GM10847 (cell line): ENCODE data around the gene OSBPL6.

Experiments used
- POLR2A ChIP-seq: IDR thresholded peaks from 2 replicates; pipeline ENCODE4 v1.6.1; 2011; ENCODE audit not compliant: insufficient read length; ENCODE audit errors: extremely low read depth

The OSBPL6 gene

DNA sequence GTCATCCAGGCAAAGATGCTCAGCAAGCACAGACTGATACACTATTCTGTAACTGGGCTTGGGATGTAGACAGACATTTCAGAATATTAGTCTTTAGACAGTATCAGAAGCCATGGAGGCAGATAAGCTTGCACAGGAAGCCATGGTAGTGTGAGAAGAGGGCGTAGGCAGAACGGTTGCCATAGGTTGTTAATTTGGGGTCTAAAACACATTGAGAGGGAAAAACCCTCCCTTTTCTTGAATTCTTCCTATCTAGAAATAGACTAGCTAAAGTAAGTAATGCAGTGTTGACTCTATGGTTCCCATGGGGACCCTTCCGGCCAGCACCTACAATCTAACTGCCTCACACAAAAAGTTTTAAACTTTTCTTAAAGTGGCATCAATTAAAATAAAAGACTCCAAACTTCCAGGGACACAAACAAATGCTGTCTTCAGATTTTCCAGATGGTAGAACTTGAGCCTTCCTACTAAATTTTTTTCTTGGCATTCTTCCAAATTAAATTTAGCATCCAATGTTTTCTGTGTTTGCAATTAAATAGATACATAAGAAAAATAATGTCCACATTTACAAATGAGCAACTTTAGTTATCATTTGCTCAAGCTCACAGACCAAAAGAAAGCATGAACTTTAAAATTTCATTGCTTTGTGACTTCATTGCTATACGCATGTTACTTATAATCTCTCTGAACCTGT lies 254.8 kb downstream of the OSBPL6 start:
- no peak for TF ChIP-seq POLR2A

DNA sequence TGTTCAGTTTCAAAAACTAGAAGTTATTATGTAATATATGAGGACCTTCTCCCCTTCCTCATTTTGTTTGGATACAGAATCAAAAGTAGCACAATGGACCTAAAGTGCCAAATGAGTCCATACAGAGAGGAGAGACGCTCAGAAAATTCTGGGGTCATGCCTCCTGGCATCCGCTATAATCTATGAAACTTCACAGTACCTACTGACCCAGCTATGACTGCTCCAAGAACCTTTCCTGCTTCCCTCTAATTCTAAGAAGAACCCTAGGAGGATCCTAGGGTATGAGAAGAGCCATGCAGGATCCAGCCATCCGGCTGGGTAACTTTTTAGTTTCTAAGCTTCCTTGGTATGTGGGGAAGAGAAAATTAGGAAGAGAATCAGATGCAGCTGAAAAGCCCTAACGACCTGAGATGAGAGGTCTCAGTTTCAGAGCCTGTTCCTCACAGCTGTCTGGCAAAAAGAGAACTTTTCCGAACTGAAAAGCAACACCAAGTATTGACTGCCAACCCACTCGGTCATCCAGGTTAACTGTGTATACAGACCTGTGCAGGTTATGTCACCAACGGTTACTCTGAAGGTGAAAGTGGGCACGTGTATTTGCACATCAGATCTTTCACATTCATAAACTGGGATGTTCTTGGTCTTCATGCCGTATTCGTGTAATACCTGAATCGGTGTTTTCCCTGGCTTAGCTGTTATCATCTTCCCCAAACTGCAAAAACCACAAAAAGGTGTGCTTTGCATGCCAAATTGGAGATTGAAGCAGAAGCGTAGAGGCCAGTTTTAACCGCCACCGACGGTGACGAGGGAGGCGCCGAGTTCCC lies 255.6 kb downstream of the OSBPL6 start:
- no peak for TF ChIP-seq POLR2A

DNA sequence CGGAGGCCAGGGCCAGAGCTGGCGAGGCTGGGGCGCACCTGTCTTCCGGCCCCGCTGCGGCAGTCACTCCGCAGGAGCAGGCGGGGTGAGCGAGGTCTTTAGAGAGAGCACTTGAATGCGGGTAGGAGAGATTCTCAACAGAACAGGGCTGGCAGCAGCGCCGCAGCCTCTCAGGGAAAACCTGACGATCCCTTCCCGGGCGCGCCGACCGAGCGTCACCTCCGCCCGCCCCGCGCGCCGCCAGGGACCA lies 256.1 kb downstream of the OSBPL6 start:
- no peak for TF ChIP-seq POLR2A

- TF ChIP-seq POLR2A, result peak; percentile 79
These were observed 256.6 kb downstream of the OSBPL6 start, which contains the start of the genes PJVK and PRKRA for GRCh38 chr2:178450774-178451525. Gene PJVK, plus strand, starts transcription at chr2:178451378. Its CDS starts 2,032 bp downstream, at chr2:178453410. Gene PRKRA, minus strand, starts transcription at chr2:178451175. Its CDS starts 145 bp downstream, at chr2:178451030.

DNA sequence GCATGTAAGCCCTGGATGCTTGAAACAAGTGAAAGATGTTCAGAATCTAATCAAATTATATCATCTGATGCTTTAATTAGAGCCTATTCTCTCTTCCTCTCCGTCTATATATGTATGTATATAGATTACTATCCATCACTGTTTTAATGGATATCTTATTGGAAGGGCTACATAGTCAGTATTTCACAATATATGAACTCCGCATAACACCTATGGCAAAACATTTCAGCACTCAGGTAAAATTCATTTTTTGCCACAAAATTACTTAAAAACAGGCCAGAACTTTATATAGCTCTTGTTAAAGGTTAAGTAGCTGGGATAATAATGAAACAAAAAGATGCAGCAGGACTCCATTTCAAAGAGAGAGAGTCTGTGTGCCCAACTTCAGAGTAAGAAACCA lies 258.0 kb downstream of the OSBPL6 start:
- TF ChIP-seq POLR2A, result no peak
